Testis (tissue), 2 donors: ENCODE data around the gene B3GNT4.
"Not testable (repeated sequence)": the region's sequence is repeated elsewhere in the genome, so short reads cannot be mapped to it uniquely, and the experiment has no call there.

Experiments
- CTCF ChIP-seq, 3 experiments: fragments of 450-650 bp in 2 of 3; fragments of 200-600 bp in 1 of 3; sonication (generic) in 1 of 3; IDR thresholded peaks; one replicate each; pipeline ENCODE4 v1.5.1; 2016 to 2019; ENCODE audit warnings: antibody characterized with exemption in 3 of 3, mild to moderate bottlenecking in 2 of 3, moderate library complexity in 1 of 3
- POLR2A ChIP-seq: fragments of 450-650 bp; IDR thresholded peaks from one replicate; pipeline ENCODE4 v1.6.1; 2017; ENCODE audit warnings: antibody characterized with exemption, mild to moderate bottlenecking, moderate library complexity

DNA sequence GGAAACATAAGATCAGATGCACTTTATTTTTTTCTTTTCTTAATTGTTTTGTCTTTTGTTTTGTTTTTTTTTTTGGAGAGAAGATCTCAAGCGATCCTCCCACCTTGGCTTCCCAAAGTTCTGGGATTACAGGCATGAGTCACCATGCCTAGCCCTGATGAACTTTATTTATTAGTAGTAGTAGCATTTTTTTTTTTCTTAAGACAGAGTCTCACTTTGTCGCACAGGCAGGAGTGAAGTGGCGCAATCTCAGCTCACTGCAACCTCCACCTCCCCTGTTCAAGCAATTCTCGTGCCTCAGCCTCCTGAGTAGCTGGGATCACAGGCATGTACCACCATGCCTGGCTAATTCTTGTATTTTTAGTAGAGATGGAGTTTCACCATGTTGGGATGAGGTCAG is 27.0 kb upstream of the B3GNT4 start:
- not testable (repeated sequence) for TF ChIP-seq CTCF (IDR thresholded peaks at IDR 0.05); POLR2A
